ENCODE results near the gene SCYGR8. TPM values are rescaled to one million over a fixed set of nuclear protein-coding genes. Genes with fewer than 3 reads are reported as not detected.

The SCYGR8 gene
- total RNA-seq, result not detected in 2 replicates

GRCh38 chr2:227745594-227745993, at the start of gene SCYGR8:
Gene SCYGR8, plus strand, starts transcription at chr2:227745894. Its CDS starts 0 bp downstream, at chr2:227745894.

GRCh38 chr2:227717687-227718567, 27.8 kb upstream of the SCYGR8 start, which contains the start of gene SLC19A3:
Gene SLC19A3, minus strand, starts transcription at chr2:227718028. Its CDS starts 15,710 bp downstream, at chr2:227702318.

GRCh38 chr2:227724394-227725039, 21.2 kb upstream of the SCYGR8 start, which contains the start of gene SCYGR6:
Gene SCYGR6, minus strand, starts transcription at chr2:227724757. Its CDS starts 0 bp downstream, at chr2:227724757.

DNA sequence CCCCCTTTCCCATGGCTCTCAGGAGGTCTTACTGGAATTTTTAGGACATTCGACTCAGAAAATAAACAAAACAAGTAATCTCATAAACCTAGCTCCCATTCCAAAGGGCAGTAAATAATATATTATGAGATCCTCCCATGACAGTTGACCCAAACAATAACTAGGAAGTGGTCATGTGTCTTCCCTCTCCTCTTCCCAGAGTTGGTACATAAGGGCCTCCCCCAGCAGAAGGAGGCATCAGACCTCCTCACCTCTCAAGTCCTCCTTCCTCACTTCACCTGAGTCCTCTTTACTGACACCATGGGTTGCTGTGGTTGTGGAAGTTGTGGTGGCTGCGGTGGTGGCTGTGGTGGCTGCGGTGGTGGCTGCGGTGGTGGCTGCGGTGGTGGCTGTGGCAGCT, 17.7 kb upstream of the SCYGR8 start, which contains the start of gene SCYGR7:
Gene SCYGR7 (plus strand): TSS at position 301 of the 400 bp plus-strand sequence. CDS start 0 bp downstream, at position 301.

Other genes starting within 250 kb of the SCYGR8 start
- gene SCYGR2, start 147.0 kb upstream of the SCYGR8 start, total RNA-seq, result not detected in 2 replicates
- not detected in 2 replicates for gene SCYGR3, start 131.1 kb upstream of the SCYGR8 start, total RNA-seq
- not detected in 2 replicates for gene SCYGR4, start 128.4 kb upstream of the SCYGR8 start, total RNA-seq
- not detected in 2 replicates for gene SCYGR5, start 79.1 kb upstream of the SCYGR8 start, total RNA-seq
- gene SLC19A3, start 27.9 kb upstream of the SCYGR8 start, total RNA-seq, result 0.85 and 1.8 TPM in 2 replicates
- gene SCYGR6, start 21.1 kb upstream of the SCYGR8 start, total RNA-seq, result not detected in 2 replicates
- not detected in 2 replicates for gene SCYGR7, start 17.6 kb upstream of the SCYGR8 start, total RNA-seq
- 0.47 and 2.6 TPM in 2 replicates for gene CCL20, start 67.9 kb downstream of the SCYGR8 start, total RNA-seq
- gene DAW1, start 125.7 kb downstream of the SCYGR8 start, total RNA-seq, result 1.5 and 7.5 TPM in 2 replicates